CD8-positive, alpha-beta memory T cell (primary cell): ENCODE results near the gene LINC01488. TPM values are rescaled to one million over a fixed set of nuclear protein-coding genes. Genes with fewer than 3 reads are reported as not detected.

Source experiments
- CTCF ChIA-PET: fragments of 350-600 bp; sonication (Branson Sonifier 250); formaldehyde crosslinking; loops from one replicate; lab custom pipeline; 2021; ENCODE audit warnings: antibody characterized with exemption; lab: Charles Lee
- POLR2A ChIA-PET: fragments of 350-600 bp; sonication (Branson Sonifier 250); formaldehyde crosslinking; loops from one replicate; lab custom pipeline; 2021; ENCODE audit warnings: antibody characterized with exemption; lab: Charles Lee
- DNase-seq, 5 donors: peaks; one replicate each; pipeline versions ENCODE4 v3.0.0 to v3.0.0-alpha.2; 2020 to 2022; ENCODE audit warnings: mixed read lengths in 1 of 5
- H3K27ac ChIP-seq: one replicate; pipeline ENCODE4 v1.7.0; 2013; ENCODE audit warnings: low read depth, mild to moderate bottlenecking, low read length, moderate library complexity
- H3K27me3 ChIP-seq: 2 replicates; pipeline ENCODE4 v1.7.0; 2013; ENCODE audit warnings: low read length, mild to moderate bottlenecking; ENCODE audit not compliant: insufficient read depth, poor library complexity, severe bottlenecking
- H3K36me3 ChIP-seq: 2 replicates; pipeline ENCODE4 v1.7.0; 2013; ENCODE audit warnings: mild to moderate bottlenecking, low read length, moderate library complexity; ENCODE audit not compliant: insufficient read depth
- H3K4me1 ChIP-seq: 2 replicates; pipeline ENCODE4 v1.7.0; 2013; ENCODE audit warnings: mild to moderate bottlenecking, low read length, moderate library complexity; ENCODE audit not compliant: insufficient read depth
- H3K4me3 ChIP-seq: 2 replicates; pipeline ENCODE4 v1.7.0; 2013; ENCODE audit warnings: mild to moderate bottlenecking, low read length
- H3K9me3 ChIP-seq: 2 replicates; pipeline ENCODE4 v1.7.0; 2013; ENCODE audit warnings: mild to moderate bottlenecking, low read length
- H3K27ac Mint-ChIP-seq, 8 donors: one replicate each; pipeline ENCODE4 v1.8.0; 2020 to 2021; ENCODE audit warnings: mixed read lengths in 8 of 8, mild to moderate bottlenecking in 6 of 8, inconsistent platforms in 3 of 8, moderate library complexity in 3 of 8
- H3K27me3 Mint-ChIP-seq, 2 donors: one replicate each; pipeline ENCODE4 v1.8.0; 2020 to 2021; ENCODE audit warnings: mixed read lengths in 2 of 2, mild to moderate bottlenecking in 1 of 2, moderate library complexity in 1 of 2
- H3K36me3 Mint-ChIP-seq, 3 donors: one replicate each; pipeline ENCODE4 v1.8.0; 2020 to 2021; ENCODE audit warnings: mixed read lengths in 3 of 3, inconsistent platforms in 1 of 3, mild to moderate bottlenecking in 1 of 3
- H3K4me1 Mint-ChIP-seq, 3 donors: one replicate each; pipeline ENCODE4 v1.8.0; 2020 to 2021; ENCODE audit warnings: mixed read lengths in 3 of 3, inconsistent platforms in 1 of 3, mild to moderate bottlenecking in 1 of 3
- H3K4me3 Mint-ChIP-seq, 7 donors: one replicate each; pipeline ENCODE4 v1.8.0; 2020 to 2021; ENCODE audit warnings: mixed read lengths in 7 of 7, mild to moderate bottlenecking in 6 of 7, moderate library complexity in 4 of 7, inconsistent platforms in 2 of 7
- H3K9me3 Mint-ChIP-seq, 5 donors: one replicate each; pipeline ENCODE4 v1.8.0; 2020 to 2022; ENCODE audit warnings: mixed read lengths in 5 of 5, mild to moderate bottlenecking in 3 of 5, moderate library complexity in 2 of 5, inconsistent platforms in 1 of 5
- polyA plus RNA-seq: library from polyadenylated mRNA; unstranded; fragments of 300-500 nt; fragmentation: Illumina TruSeq; gene quantifications from one replicate; pipeline ENCODE4 v1.2.3, GENCODE V29; 2021
- total RNA-seq, 2 experiments: library from RNA; stranded (reverse); gene quantifications; one replicate each; pipeline ENCODE4 v1.2.3, GENCODE V29; 2021

LINC01488 gene
- total and polyA plus RNA-seq, 3 experiments from 2014 or later = not detected

- ChIA-PET POLR2A (no interaction called here), CTCF (no interaction called here)
- Histone ChIP-seq H3K27me3 (no peaks in the 10 kb centered on the region), H3K9me3 (no peaks in the 10 kb centered on the region), H3K27ac (no peak overlapping the region), H3K36me3 (no peaks in the 10 kb centered on the region), H3K4me3 (no peak overlapping the region), H3K4me1 (no peaks in the 10 kb centered on the region)
- Mint-ChIP-seq H3K4me1 (no peaks in the 10 kb centered on the region), H3K27ac (no peak overlapping the region), H3K27me3 (peaks cover 3 to 5% of the 10 kb centered on the region in 2 donors), H3K9me3 (peaks cover 0 to 3% (median 0%) of the 10 kb centered on the region in 5 donors), H3K36me3 (no peaks in the 10 kb centered on the region), H3K4me3 (no peak overlapping the region)
- DNase-seq = no peak
These were observed 5.5 kb upstream of the LINC01488 start for GRCh38 chr11:69475866-69476471.

GRCh38 chr11:69476509-69476961 lies 4.9 kb upstream of the LINC01488 start:
- no peaks in the 10 kb centered on the region for H3K4me1 Mint-ChIP-seq
- CTCF ChIA-PET = no interaction called here
- no peaks in the 10 kb centered on the region for H3K27me3 ChIP-seq
- no peak overlapping the region for H3K4me3 Mint-ChIP-seq
- no peak overlapping the region for H3K27ac Mint-ChIP-seq
- no peak for DNase-seq
- no peaks in the 10 kb centered on the region for H3K9me3 ChIP-seq
- H3K4me3 ChIP-seq = no peak overlapping the region
- no peaks in the 10 kb centered on the region for H3K36me3 ChIP-seq
- peaks cover 3 to 5% of the 10 kb centered on the region in 2 donors for H3K27me3 Mint-ChIP-seq
- H3K36me3 Mint-ChIP-seq = no peaks in the 10 kb centered on the region
- H3K9me3 Mint-ChIP-seq = peaks cover 0 to 3% (median 0%) of the 10 kb centered on the region in 5 donors
- no peaks in the 10 kb centered on the region for H3K4me1 ChIP-seq
- H3K27ac ChIP-seq = no peak overlapping the region
- POLR2A ChIA-PET = no interaction called here

- Mint-ChIP-seq H3K9me3 (peaks cover 0 to 3% (median 0%) of the 10 kb centered on the region in 5 donors), H3K4me1 (no peaks in the 10 kb centered on the region), H3K36me3 (no peaks in the 10 kb centered on the region), H3K27ac (no peak overlapping the region), H3K4me3 (no peak overlapping the region), H3K27me3 (peaks cover 1 to 2% of the 10 kb centered on the region in 2 donors)
- ChIA-PET POLR2A (no interaction called here), CTCF (no interaction called here)
- H3K27me3 ChIP-seq = no peaks in the 10 kb centered on the region
- H3K9me3 ChIP-seq = no peaks in the 10 kb centered on the region
- no peaks in the 10 kb centered on the region for H3K36me3 ChIP-seq
- no peak overlapping the region for H3K27ac ChIP-seq
- H3K4me1 ChIP-seq = no peaks in the 10 kb centered on the region
- DNase-seq = no peak
- H3K4me3 ChIP-seq = no peak overlapping the region
These were observed 4.4 kb upstream of the LINC01488 start for GRCh38 chr11:69477086-69477485.

- Histone ChIP-seq H3K9me3 (no peaks in the 10 kb centered on the region), H3K36me3 (no peaks in the 10 kb centered on the region), H3K4me3 (no peak overlapping the region), H3K27me3 (no peaks in the 10 kb centered on the region), H3K4me1 (no peaks in the 10 kb centered on the region), H3K27ac (no peak overlapping the region)
- Mint-ChIP-seq H3K9me3 (no peaks in the 10 kb centered on the region), H3K4me1 (no peaks in the 10 kb centered on the region), H3K27ac (no peak overlapping the region), H3K4me3 (no peak overlapping the region), H3K36me3 (no peaks in the 10 kb centered on the region), H3K27me3 (no peaks in the 10 kb centered on the region)
- DNase-seq = peak in 1 of 5 donors; percentile 29
- CTCF ChIA-PET = no interaction called here
- POLR2A ChIA-PET = no interaction called here
These were observed 1.7 kb upstream of the LINC01488 start for GRCh38 chr11:69479591-69480271.

- ChIA-PET POLR2A (no interaction called here), CTCF (no interaction called here)
- H3K4me1 ChIP-seq = no peaks in the 10 kb centered on the region
- Mint-ChIP-seq H3K36me3 (no peaks in the 10 kb centered on the region), H3K4me1 (no peaks in the 10 kb centered on the region), H3K27me3 (no peaks in the 10 kb centered on the region), H3K27ac (no peak overlapping the region), H3K4me3 (no peak overlapping the region), H3K9me3 (no peaks in the 10 kb centered on the region)
- H3K9me3 ChIP-seq = no peaks in the 10 kb centered on the region
- no peak overlapping the region for H3K27ac ChIP-seq
- no peak overlapping the region for H3K4me3 ChIP-seq
- no peaks in the 10 kb centered on the region for H3K36me3 ChIP-seq
- no peaks in the 10 kb centered on the region for H3K27me3 ChIP-seq
- peak in 1 of 5 donors; percentile 26 for DNase-seq
These were observed 693 bp upstream of the LINC01488 start for GRCh38 chr11:69480547-69481392.

DNA sequence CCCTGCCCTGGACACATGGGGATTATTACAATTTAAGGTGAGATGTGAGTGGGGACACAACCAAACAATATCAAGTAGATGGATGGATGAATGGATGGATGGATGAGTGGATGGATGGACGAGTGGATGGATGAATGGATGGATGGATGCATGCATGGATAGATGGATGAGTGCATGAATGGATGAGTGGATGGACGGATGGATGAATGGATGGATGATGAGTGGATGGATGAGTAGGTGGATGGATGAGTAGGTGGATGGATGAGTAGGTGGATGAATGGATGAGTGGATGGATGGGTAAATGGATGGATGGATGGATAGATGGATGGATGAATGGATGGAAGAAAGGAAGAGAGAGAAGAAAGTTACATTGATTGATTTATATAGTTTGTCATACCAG lies 859 bp downstream of the LINC01488 start:
- no peaks in the 10 kb centered on the region for H3K4me1 ChIP-seq
- no peak for DNase-seq
- no peaks in the 10 kb centered on the region for H3K27me3 ChIP-seq
- ChIA-PET POLR2A (no interaction called here), CTCF (no interaction called here)
- no peaks in the 10 kb centered on the region for H3K36me3 ChIP-seq
- H3K27me3 Mint-ChIP-seq = no peaks in the 10 kb centered on the region
- H3K4me1 Mint-ChIP-seq = no peaks in the 10 kb centered on the region
- no peaks in the 10 kb centered on the region for H3K9me3 ChIP-seq
- H3K4me3 ChIP-seq = no peak overlapping the region
- H3K27ac ChIP-seq = no peak overlapping the region
- no peaks in the 10 kb centered on the region for H3K9me3 Mint-ChIP-seq
- H3K36me3 Mint-ChIP-seq = no peaks in the 10 kb centered on the region
- no peak overlapping the region for H3K27ac Mint-ChIP-seq
- H3K4me3 Mint-ChIP-seq = no peak overlapping the region

GRCh38 chr11:69483170-69483569 lies 1.7 kb downstream of the LINC01488 start:
- H3K27ac Mint-ChIP-seq = no peak overlapping the region
- no peaks in the 10 kb centered on the region for H3K27me3 ChIP-seq
- H3K9me3 Mint-ChIP-seq = no peaks in the 10 kb centered on the region
- ChIA-PET CTCF (no interaction called here), POLR2A (no interaction called here)
- no peaks in the 10 kb centered on the region for H3K4me1 Mint-ChIP-seq
- no peaks in the 10 kb centered on the region for H3K27me3 Mint-ChIP-seq
- H3K36me3 ChIP-seq = no peaks in the 10 kb centered on the region
- H3K27ac ChIP-seq = no peak overlapping the region
- H3K4me3 ChIP-seq = no peak overlapping the region
- H3K4me1 ChIP-seq = no peaks in the 10 kb centered on the region
- H3K36me3 Mint-ChIP-seq = no peaks in the 10 kb centered on the region
- H3K4me3 Mint-ChIP-seq = no peak overlapping the region
- H3K9me3 ChIP-seq = no peaks in the 10 kb centered on the region
- DNase-seq = peak in 1 of 5 donors; percentile 8
